Endothelial cell of umbilical vein (primary cell): Measurements from ENCODE around the gene KY. TPM values are rescaled to one million over a fixed set of nuclear protein-coding genes. Genes with fewer than 3 reads are reported as not detected.

Experiments
- BruUV-seq: library from RNA; stranded (reverse); fragments of 400-500 nt; replicated peaks from 2 replicates; lab custom pipeline; 2021; lab: Mats Ljungman, UMichigan
- CTCF ChIA-PET: fragments of 300-600, 350-600 bp; sonication (Branson Sonifier 250); formaldehyde crosslinking; loops from one replicate; lab custom pipeline; 2021; ENCODE audit warnings: antibody characterized with exemption, inconsistent platforms; lab: Charles Lee
- POLR2A ChIA-PET: fragments of 300-600, 350-600 bp; sonication (Branson Sonifier 250); formaldehyde crosslinking; loops from one replicate; lab custom pipeline; 2021; ENCODE audit warnings: antibody characterized with exemption, inconsistent platforms; lab: Charles Lee
- DNase-seq: peaks from one replicate; pipeline ENCODE4 v3.0.0-alpha.2; 2011; ENCODE audit warnings: low read depth, low spot score
- FAIRE-seq: peaks from 2 replicates; lab custom pipeline; 2011; peaks lifted over from hg19 to GRCh38; lab: Jason Lieb, UNC
- H2AFZ ChIP-seq: 2 replicates; pipeline ENCODE4 v1.6.0; 2012; ENCODE audit warnings: low read depth, low read length, control low read depth, inconsistent platforms
- H3K27ac ChIP-seq: 2 replicates; pipeline ENCODE4 v1.5.1; 2011; ENCODE audit warnings: low read depth, mild to moderate bottlenecking, control low read depth, low read length, moderate library complexity; ENCODE audit not compliant: insufficient read depth
- H3K27me3 ChIP-seq, 2 experiments: 2 replicates each; pipeline versions ENCODE4 v1.6.0 to v1.6.1; 2011; ENCODE audit warnings: low read length in 2 of 2, mixed read lengths in 1 of 2; ENCODE audit not compliant: control insufficient read depth in 2 of 2, insufficient read depth in 2 of 2
- H3K36me3 ChIP-seq, 2 experiments: 2 replicates in 1 of 2; 3 replicates in 1 of 2; pipeline ENCODE4 v1.5.1; 2011; ENCODE audit warnings: low read length in 2 of 2, mild to moderate bottlenecking in 1 of 2, moderate library complexity in 1 of 2; ENCODE audit not compliant: control insufficient read depth in 2 of 2, insufficient read depth in 2 of 2; ENCODE audit errors: extremely low read depth in 1 of 2
- H3K4me1 ChIP-seq: 3 replicates; pipeline ENCODE4 v1.5.1; 2011; ENCODE audit warnings: mild to moderate bottlenecking, low read length; ENCODE audit not compliant: control insufficient read depth, insufficient read depth; ENCODE audit errors: extremely low read depth
- H3K4me2 ChIP-seq: 2 replicates; pipeline ENCODE4 v1.6.1; 2011; ENCODE audit warnings: low read length, control low read depth, mixed read lengths; ENCODE audit not compliant: insufficient read depth
- H3K4me3 ChIP-seq, 3 experiments: fragments of 200-600 bp in 1 of 3; sonication (generic), shearing (Covaris generic) in 1 of 3; replicated peaks in 1 of 3; 2 replicates each; pipeline ENCODE4 v1.5.1; 2011 to 2016; ENCODE audit warnings: control low read depth in 3 of 3, low read length in 3 of 3, mild to moderate bottlenecking in 2 of 3, inconsistent platforms in 1 of 3, low read depth in 1 of 3, moderate library complexity in 1 of 3; ENCODE audit not compliant: insufficient read depth in 1 of 3
- H3K79me2 ChIP-seq: 2 replicates; pipeline ENCODE4 v1.6.0; 2012; ENCODE audit warnings: low read length, inconsistent platforms; ENCODE audit not compliant: control insufficient read depth, insufficient read depth
- H3K9ac ChIP-seq: replicated peaks from 2 replicates; pipeline ENCODE3; 2011; ENCODE audit warnings: low read length, control low read depth; ENCODE audit not compliant: insufficient read depth; ENCODE audit errors: extremely low read depth
- H3K9me1 ChIP-seq: replicated peaks from 3 replicates; pipeline ENCODE4 v1.6.0; 2011; ENCODE audit warnings: mild to moderate bottlenecking, low read length; ENCODE audit not compliant: control insufficient read depth, insufficient read depth; ENCODE audit errors: extremely low read depth
- H3K9me3 ChIP-seq: replicated peaks from 2 replicates; pipeline ENCODE4 v1.5.1; 2012; ENCODE audit warnings: low read length, inconsistent platforms; ENCODE audit not compliant: control insufficient read depth, insufficient read depth
- H4K20me1 ChIP-seq: replicated peaks from 2 replicates; pipeline ENCODE3; 2011; ENCODE audit warnings: mild to moderate bottlenecking, low read length; ENCODE audit not compliant: control insufficient read depth, insufficient read depth; ENCODE audit errors: extremely low read depth
- CTCF ChIP-seq, 2 donors: IDR thresholded peaks; 1 replicate in 1 of 2; 2 replicates in 1 of 2; pipeline ENCODE4 v1.5.1; 2011; ENCODE audit warnings: low read length in 2 of 2, mild to moderate bottlenecking in 2 of 2, moderate library complexity in 2 of 2, control low read depth in 1 of 2, inconsistent platforms in 1 of 2, low read depth in 1 of 2; ENCODE audit not compliant: insufficient read depth in 1 of 2; ENCODE audit errors: extremely low read depth in 1 of 2
- EZH2 ChIP-seq: IDR thresholded peaks from 2 replicates; pipeline ENCODE4 v1.6.1; 2012; ENCODE audit warnings: borderline replicate concordance, low read depth, mild to moderate bottlenecking, moderate library complexity, low read length, inconsistent platforms; ENCODE audit not compliant: severe bottlenecking
- GATA2 ChIP-seq: IDR thresholded peaks from 2 replicates; pipeline ENCODE4 v1.7.0; 2011; ENCODE audit warnings: low read depth, mild to moderate bottlenecking, moderate library complexity, mixed read lengths, low read length; ENCODE audit not compliant: insufficient read length, insufficient read depth
- JUN ChIP-seq: IDR thresholded peaks from 2 replicates; pipeline ENCODE4 v1.6.1; 2011; ENCODE audit warnings: borderline replicate concordance, low read depth; ENCODE audit not compliant: insufficient read length, insufficient read depth
- MYC ChIP-seq: IDR thresholded peaks from one replicate; pipeline ENCODE4 v1.6.1; 2011; ENCODE audit warnings: mild to moderate bottlenecking, low read depth, low read length
- POLR2AphosphoS5 ChIP-seq: IDR thresholded peaks from 2 replicates; pipeline ENCODE4 v1.6.1; 2012; ENCODE audit warnings: low read depth, mild to moderate bottlenecking, control low read depth, low read length, moderate library complexity; ENCODE audit not compliant: insufficient read depth
- dilution Hi-C: fragments of 300-500 bp; cut with MboI; formaldehyde crosslinking; loops from one replicate; pipeline ENCODE4 v1.15.0; 2019; ENCODE audit warnings: low sequenced_read_pairs; ENCODE audit not compliant: extremely low pct_ligation_motif_present
- intact Hi-C: fragments of 100-400 bp; cut with micrococcal nuclease; formaldehyde crosslinking; loops from one replicate; pipeline ENCODE4 v1.10.0; 2022
- polyA plus RNA-seq, 4 experiments: library from polyadenylated mRNA; depleted of rRNA in 3 of 4; stranded (reverse) in 3 of 4; unstranded in 1 of 4; fragments of >200 nt; gene quantifications; 2 replicates each; pipeline versions ENCODE4 v1.2.1 to v1.2.3, GENCODE V29; 2011 to 2012; ENCODE audit warnings: missing spikeins in 1 of 4
- total RNA-seq: library from RNA; stranded (reverse); gene quantifications from 2 replicates; pipeline ENCODE4 v1.2.3, GENCODE V29; 2021

KY gene
- total and polyA plus RNA-seq, 2 donors (not counting 3 experiments of a cell fraction or from before 2014, with no cell fraction given), result not detected

- Histone ChIP-seq H4K20me1 (no peaks in the 10 kb centered on the region), H3K79me2 (no peaks in the 10 kb centered on the region), H3K27me3 (peaks cover 0 to 2% of the 10 kb centered on the region in 2 experiments), H3K27ac (no peak overlapping the region), H3K9me3 (no peaks in the 10 kb centered on the region), H3K9me1 (no peaks in the 10 kb centered on the region), H3K4me2 (no peak overlapping the region), H2AFZ (no peak overlapping the region), H3K4me3 (no peak overlapping the region), H3K36me3 (no peaks in the 10 kb centered on the region), H3K9ac (no peak overlapping the region), H3K4me1 (no peaks in the 10 kb centered on the region)
- ChIA-PET CTCF (interaction anchor here (1.1 to 1.2 kb wide), 2 partner anchors 11 to 82 kb away, joined by 3 read pairs; no protein-coding TSS in a partner anchor), POLR2A (no interaction called here)
- TF ChIP-seq CTCF (IDR thresholded peaks at IDR 0.05; ENCODE audit: extremely low read depth in 1 of 2, insufficient read depth in 1 of 2, low read depth in 1 of 2, low read length in 2 of 2) (no peak), GATA2 (no peak), JUN (no peak), POLR2AphosphoS5 (no peak), MYC (no peak), EZH2 (no peak)
- DNase-seq, result no peak
- intact Hi-C loops, result no loop called here
- BruUV-seq, result no TSS peak
- no peak for FAIRE-seq
- dilution Hi-C loops, result no loop called here
These were observed 31.5 kb upstream of the KY start for GRCh38 chr3:134682196-134682880.
